GM23338 (cell line): ENCODE data around the gene PSMA3.

Source experiments
- ETS1 ChIP-seq: IDR thresholded peaks from 2 replicates; pipeline ENCODE4 v1.6.1; 2016; ENCODE audit warnings: antibody characterized with exemption
- EZH2 ChIP-seq: fragments of 200-600 bp; sonication (generic); IDR thresholded peaks from one replicate; pipeline ENCODE4 v1.8.0; 2017; ENCODE audit warnings: antibody characterized with exemption, mild to moderate bottlenecking, low read depth; ENCODE audit not compliant: unreplicated experiment

- no peak for TF ChIP-seq EZH2
- TF ChIP-seq ETS1 = no peak
Observed at GRCh38 chr14:58227096-58227819, 17.4 kb upstream of the PSMA3 start.
